Neural progenitor cell (in vitro differentiated cells): Measurements from ENCODE around the gene OR8A1.

Source experiments
- EZH2phosphoT487 ChIP-seq: fragments of 200-600 bp; sonication (generic); IDR thresholded peaks from 2 replicates; pipeline ENCODE4 v1.6.1; 2017; ENCODE audit warnings: antibody characterized with exemption
- TF ChIP-seq, protein P1 (sequence below): fragments of 200-600 bp; sonication (generic); IDR thresholded peaks from 2 replicates; pipeline ENCODE4 v1.5.1; 2017; ENCODE audit warnings: antibody characterized with exemption, mild to moderate bottlenecking

DNA sequence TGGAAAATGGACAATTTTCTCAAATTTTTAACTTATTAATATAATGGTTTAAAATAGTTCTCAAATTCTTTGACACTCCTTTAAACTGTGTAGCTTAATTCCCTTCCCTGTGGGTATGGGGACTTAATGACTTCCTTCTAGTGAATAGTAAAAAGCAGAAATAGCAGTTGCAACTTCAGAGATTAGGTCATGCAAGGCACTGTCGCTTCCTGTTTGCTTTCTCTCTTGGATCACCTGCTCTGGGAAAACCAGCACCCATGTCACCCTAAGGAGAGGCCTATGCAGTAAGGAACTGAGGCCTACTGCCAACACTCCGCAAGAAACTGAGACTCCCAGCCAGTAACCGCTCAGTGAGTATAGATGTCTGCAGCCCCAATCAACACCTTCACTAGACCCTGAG, 35.9 kb downstream of the OR8A1 start:
- TF ChIP-seq, protein P1, sequence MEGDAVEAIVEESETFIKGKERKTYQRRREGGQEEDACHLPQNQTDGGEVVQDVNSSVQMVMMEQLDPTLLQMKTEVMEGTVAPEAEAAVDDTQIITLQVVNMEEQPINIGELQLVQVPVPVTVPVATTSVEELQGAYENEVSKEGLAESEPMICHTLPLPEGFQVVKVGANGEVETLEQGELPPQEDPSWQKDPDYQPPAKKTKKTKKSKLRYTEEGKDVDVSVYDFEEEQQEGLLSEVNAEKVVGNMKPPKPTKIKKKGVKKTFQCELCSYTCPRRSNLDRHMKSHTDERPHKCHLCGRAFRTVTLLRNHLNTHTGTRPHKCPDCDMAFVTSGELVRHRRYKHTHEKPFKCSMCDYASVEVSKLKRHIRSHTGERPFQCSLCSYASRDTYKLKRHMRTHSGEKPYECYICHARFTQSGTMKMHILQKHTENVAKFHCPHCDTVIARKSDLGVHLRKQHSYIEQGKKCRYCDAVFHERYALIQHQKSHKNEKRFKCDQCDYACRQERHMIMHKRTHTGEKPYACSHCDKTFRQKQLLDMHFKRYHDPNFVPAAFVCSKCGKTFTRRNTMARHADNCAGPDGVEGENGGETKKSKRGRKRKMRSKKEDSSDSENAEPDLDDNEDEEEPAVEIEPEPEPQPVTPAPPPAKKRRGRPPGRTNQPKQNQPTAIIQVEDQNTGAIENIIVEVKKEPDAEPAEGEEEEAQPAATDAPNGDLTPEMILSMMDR, result no peak
- TF ChIP-seq EZH2phosphoT487, result no peak
